T1000 (cell line): Measurements from ENCODE around the gene CCSAP.

Experiments used
- DNase-seq: peaks from one replicate; lab custom pipeline; 2025; ENCODE audit warnings: mixed read lengths; lab: John Stamatoyannopoulos, UW

CCSAP gene

DNA sequence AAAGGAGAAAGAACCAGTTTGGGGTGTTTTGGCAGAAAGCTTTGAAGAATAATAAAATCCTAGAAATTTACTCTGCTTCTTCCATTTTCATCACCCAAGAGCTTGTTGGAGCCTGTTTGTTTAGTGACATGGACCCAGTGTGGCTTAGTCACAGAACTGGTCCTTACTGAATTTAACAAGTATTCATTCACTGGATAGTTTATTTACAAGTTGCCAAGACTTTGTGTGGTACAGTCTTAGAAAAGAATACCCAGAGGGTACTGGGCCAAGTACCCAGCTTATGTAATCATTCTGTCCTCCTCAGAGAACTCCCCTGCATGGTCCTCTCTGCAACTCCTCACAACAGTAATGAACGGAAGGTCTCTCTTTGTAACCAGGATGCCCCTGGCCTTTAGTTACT lies 55.6 kb downstream of the CCSAP start:
- no peak for DNase-seq

DNA sequence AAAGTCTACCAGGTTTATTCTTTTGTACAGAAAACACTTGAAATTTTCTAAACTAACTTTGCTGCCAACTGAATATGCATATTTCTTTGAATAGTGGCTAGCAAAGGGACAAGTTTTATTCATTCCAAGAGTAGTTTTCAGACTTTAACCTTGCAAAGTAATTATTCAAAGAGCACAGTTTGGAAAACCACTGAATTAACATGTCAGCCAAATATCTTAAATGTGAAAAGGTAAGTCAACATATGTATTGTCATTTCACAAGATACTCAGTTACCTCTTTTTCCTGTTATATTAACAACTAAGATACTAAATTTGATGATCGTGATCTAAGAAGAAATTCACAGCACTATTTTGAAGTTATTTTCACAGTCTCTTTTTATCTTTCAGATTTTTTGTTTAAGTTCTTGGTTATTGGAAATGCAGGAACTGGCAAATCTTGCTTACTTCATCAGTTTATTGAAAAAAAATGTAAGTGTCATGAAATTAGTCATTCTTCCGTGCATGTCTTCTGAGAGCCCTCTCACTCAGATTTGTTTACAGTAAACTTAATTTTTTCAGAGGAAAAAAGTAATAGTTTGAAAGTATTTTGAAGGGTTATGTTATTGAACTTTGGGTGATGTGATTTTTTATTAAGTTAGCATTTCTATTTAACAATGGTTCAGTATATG lies 56.6 kb downstream of the CCSAP start:
- no peak for DNase-seq

- no peak for DNase-seq
Measured at GRCh38 chr1:229285440-229285839, 57.4 kb downstream of the CCSAP start.

DNA sequence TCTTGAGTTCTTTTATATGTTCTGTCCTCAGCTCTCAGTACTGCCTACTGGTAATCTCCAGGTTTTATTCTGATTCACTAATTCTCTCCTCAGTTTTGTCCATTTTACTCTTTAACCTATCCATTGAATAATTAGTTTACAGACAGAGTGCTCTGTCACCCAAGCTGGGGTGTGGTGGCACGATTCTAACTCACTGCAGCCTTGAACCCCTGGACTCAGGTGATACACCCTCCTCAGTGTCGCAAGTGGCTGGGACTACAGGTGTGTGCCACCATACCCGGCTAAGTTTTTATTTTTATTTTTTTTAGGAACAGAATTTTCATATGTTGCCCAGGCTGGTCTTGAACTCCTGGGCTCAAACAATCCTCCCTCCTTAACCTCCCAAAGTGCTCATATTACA lies 58.0 kb downstream of the CCSAP start:
- no peak for DNase-seq

DNA sequence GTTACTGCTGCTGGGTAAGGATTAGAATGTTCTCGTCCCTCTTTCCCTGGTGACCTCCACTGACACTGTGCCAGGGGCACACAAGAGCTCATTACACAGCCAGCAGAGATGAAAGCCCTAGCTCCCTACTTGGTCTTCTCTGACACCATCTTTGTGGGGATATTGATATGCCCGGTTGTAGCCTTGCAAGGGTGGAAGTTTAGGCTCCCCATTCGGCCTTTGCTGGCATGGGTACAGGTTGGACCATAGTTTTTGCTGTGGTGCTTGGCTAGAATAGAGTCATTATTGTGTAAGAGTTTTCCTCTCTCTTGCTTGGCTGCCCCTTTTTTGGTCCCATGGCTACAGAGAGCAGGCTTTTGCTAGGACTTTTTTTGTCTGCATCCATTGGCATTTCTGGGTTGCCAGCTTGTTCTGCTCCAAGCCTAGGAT lies 59.6 kb downstream of the CCSAP start:
- no peak for DNase-seq

DNA sequence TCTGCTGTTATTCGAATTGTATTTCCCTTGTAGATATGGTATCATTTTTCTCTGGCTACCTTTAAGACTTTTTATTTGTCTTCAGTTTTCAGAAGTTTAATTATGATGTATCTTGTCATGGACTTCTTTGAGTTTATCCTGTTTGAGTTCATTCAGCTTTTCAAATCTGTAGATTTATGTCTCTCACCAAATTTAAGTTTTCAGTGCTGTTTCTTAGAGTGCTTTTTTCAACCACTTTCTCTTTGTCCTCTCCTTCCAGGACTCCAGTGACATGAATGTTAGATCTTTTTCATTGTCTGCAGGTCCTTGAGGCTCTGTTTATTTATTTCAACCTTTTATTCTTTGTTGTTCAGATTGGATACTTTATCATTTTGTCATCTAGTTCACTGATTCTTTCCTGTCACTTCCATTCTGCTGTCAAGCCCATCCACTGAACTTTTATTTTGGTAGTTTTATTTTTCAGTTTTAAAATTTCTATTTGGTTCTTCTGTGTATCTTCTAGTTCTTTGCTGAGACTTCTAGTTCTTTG lies 60.5 kb downstream of the CCSAP start:
- no peak for DNase-seq

DNA sequence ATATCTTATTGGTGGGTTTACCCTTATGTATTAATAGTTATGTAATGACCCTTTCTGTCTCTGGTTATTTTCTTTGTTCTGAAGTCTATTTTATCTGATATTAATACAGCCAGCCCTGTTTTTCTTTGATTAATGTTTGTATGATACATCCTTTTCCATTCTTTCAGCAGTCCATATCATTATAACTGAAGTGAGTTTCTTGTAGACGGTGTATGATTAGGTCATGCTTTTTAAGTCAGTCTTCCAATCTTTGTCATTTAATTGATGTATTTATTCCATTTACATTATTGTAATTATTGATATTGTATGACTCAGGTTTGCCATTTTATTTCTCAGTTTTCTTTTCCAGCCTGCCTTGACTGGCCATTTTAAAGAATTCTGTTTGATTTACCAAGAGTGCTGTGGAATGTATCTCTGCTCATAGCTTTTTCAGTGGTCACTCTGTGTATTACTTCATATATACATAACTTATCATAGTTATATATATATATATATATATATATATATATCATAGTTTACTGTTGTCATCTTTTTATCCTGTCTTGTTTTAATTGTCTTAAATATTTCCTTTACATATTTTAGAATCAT lies 61.4 kb downstream of the CCSAP start:
- DNase-seq, result no peak

DNA sequence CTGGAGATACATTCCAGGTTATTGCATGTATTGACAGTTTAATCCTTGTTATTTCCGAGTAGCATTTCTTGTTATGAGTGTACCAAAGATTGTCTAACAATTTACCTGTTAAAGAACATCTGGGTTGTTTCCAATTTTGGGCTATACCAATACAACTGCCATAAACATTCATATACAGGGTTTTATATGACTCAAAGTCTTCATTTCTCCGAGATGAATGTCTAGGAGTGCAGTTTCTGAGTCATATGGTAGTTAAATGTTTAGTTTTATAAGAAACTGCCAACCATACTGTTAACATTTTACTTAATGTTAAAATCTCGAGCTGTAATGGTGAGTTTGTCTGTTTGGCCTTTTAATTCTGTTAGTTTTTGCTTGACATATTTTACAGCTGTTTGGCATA lies 61.9 kb downstream of the CCSAP start:
- no peak for DNase-seq

DNA sequence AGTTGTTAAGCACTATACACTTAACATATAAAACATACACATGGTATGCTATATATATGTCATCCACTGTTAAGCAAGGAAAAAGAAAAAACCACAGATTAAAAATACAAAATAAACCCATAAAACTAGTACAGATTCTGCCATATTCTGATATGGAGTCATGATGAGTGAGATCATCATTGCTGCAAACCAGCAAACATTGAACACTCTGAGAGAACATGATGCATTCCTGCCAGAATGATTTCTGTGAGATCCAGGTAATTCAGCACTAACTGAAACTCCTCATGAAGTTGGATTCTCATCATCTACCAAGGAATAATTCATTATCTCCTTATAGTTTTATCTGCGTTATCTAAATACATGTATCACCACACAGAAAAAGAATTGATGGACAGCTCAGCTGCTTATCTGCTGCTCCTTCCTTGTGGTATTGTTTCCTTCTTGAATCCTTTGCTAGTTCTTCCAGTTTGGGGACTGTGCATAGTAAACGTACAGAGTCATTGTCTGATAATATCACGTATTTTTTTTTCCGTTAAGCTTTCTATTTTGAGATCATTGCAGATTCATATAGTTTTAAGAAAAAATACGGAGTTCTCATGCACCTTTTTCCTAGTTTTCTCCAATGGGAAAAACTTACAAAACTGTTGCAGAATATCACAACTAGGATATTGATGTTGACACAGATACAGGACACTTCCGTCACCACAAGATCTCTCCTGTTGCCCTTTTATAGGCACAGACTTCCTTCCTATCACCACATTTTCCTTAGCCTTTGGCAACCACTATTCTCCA lies 62.6 kb downstream of the CCSAP start:
- DNase-seq, result no peak

GRCh38 chr1:229279242-229279641 lies 63.6 kb downstream of the CCSAP start:
- no peak for DNase-seq

GRCh38 chr1:229278120-229278741 lies 64.6 kb downstream of the CCSAP start:
- no peak for DNase-seq

- DNase-seq, result no peak
Measured at GRCh38 chr1:229275005-229275404, 67.8 kb downstream of the CCSAP start.

DNA sequence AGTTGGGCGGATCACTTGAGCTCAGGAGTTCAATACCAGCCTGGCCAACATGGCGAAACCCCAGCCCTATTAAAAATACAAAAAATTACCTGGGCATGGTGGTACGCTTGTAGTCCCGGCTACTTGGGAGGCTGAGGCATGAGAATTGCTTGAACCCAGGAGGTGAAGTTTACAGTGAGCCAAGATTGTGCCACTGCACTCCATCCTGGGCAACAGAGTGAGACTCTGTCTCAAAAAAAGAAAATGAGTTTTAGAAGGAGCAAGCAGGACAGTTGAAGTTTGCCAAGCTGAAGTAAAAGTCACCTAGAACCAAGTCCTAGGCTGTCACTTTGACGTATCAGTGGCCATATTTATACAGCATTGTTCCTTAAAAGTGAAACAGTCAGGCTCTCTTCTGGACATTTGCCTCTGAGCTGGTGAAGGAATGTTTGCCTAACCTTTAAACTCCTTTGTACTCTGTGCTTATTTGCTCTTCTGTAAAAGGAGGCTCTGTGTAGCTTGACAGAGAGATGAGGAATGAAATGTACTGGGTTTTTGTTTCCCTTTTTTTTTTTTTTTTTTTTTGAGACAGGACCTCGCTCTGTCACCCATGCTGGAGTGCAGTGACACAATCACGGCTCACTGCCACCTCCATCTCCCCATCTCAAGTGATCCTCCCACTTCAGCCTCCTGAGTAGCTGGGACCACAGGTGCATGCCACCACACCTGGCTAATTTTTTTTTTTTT lies 69.2 kb downstream of the CCSAP start:
- DNase-seq, result no peak

DNA sequence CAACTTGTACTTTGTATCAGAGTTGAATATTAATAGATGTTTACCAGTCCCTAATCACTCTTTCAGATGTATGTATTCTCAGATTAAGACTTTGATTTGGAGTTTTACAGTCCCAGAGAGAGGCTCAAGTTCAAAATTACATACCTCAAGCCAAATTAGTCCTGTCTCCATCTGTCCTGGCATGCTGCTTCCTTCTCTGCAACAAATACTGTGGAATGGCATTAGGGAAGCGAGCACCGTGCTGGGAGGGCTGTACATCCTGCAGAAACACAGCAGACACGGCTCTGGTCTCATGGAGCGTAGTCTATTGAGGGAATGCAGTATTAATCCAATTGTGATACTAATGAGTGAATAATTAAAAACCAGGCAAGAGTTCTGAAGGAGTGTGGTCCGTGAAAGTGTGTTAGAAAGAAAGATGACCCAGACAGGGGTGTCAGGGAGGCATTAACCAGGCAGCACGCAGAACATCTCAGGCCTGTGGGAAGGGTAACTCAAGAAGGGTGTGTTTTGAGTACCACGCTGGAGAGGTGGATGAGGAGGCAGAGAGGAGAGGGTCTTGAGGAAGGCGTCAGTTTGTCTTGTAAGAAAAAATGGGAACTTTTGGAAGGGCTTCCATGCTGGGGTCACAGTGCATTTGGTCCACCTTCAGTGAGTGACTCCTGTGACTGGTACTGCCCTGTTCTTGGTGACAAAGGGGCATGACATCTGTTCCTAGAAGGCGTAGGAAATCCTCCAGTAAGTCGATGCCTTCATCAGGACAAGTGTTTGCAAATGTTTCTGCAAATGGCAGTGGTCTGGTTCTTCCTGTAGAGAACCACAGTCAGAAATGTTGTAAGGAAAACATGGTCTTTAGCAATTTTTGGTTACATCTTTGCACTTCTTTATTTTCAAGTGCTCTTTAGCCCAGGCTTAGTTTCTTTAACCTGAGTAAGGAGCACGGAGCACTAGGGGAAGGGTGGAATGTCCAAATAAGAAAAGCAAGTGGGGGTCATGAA lies 70.4 kb downstream of the CCSAP start:
- DNase-seq, result no peak

DNA sequence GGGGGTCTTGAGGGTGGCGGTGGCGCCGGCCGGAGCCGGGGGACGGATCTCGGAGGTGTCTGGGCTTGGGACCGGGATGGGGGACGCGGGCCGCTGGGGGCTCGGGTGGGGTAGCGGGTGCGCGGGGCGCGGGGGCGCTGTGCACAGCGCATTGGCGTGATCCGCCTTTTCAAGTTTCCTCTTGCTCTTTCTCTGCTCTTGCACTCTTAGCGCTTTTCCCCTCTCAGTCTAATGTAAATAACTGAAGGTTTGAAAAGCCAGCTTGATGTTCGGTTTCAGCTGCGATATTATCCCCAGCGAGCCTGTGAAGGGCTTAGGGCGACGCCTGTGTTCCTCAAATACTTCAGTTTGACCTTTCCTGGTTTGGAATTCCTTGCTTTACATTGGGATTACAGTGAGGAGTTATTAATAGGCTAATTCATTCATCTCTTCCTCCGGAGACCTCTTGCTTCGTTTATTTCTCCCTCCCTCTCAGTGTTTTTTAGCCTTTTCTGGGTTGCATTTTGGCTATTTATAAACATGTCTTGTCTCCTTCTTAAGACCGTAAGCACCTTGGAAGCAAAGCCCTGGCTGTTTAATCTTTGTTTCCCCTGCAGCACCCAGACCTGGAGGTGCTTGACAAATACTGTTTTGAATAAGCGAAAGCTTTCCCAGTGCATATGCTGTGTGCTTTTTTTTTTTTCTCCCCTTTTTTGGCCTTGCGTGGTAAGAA lies 71.2 kb downstream of the CCSAP start:
- DNase-seq, result no peak
